HG03066 (cell line): ENCODE measurements around the gene TMBIM6.
A peak's percentile ranks its signal among the peaks of the same experiment; 100 is the strongest.
"Not testable (repeated sequence)": the region's sequence is repeated elsewhere in the genome, so short reads cannot be mapped to it uniquely, and the experiment has no call there.

Experiments used
- ATAC-seq: cut with Tn5 transposase; IDR thresholded peaks from one replicate; pipeline ENCODE4 v1.9.1; 2021; ENCODE audit warnings: low read depth; ENCODE audit not compliant: unreplicated experiment

Gene TMBIM6

DNA sequence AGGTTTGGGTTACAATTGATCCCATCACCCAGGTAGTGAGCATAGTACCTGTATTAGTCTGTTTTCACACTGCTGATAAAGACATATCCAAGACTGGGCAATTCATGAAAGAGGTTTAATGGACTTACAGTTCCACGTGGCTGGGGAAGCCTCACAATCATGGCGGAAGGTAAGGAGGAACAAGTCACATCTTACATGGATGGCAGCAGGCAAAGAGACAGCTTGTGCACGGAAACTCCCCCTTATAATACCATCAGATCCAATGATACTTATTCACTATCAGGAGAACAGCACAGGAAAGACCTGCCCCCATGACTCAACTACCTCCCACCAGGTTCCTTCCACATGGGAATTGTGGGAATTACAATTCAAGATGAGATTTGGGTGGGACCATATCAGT lies 20.0 kb upstream of the TMBIM6 start:
- ATAC-seq: not testable (repeated sequence)

GRCh38 chr12:49728446-49728845 lies 12.9 kb upstream of the TMBIM6 start:
- ATAC-seq: no peak

DNA sequence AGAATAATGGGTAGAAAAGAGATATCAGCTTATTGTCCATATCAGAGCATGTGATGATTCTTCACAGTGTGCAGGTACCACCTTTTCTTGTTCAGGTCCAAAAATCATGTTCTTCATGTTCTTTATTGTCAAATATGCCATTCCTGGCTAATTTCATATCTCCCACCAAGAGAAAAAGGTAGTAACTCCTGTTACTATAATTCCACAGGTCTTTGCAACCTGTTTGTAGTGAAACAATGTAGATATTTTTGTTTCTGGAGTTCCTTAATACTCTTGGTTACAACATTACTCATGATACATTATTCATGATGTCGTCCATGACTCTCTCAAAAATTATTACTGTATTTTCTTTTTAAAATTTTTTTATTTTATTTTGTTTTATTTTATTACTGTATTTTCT lies 11.3 kb upstream of the TMBIM6 start:
- ATAC-seq: no peak

- no peak for ATAC-seq
Observed at GRCh38 chr12:49730568-49731101, 10.7 kb upstream of the TMBIM6 start.

DNA sequence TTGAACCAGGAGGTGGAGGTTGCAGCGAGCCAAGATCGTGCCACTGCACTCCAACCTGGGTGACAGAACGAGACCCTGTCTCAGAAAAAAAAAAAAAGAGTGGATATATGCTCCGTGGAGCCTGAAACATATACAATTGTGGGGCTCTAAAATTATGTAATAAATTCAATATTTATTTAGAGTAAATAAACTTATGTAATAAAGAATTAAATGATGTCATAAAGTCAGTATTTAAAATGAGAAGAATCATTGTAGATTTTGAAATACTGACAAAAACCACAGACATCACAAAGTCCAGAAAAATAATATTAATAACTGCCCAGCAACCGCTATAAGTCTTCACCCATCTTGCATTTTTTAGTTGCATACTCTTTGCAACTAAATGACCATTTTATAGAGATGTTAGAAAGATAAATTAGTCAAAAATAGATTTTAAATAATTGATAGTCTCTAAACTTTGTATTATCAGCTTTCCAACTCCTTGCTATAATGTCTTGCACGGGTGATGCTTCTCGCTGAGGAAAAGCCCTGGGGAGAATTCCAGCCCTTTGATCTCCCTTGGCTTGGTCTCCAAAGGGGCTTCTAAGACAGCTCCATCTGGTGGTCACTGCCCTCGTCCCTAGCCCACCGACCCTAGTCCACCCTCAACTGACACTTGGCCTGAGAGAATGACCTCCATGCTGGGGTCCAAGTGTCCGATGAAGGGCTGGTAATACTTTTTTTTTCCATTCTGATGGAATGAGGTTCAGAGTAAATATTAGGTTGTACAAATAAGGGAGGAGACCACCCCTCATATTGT lies 7.9 kb upstream of the TMBIM6 start:
- no peak for ATAC-seq

GRCh38 chr12:49734900-49735299 lies 6.5 kb upstream of the TMBIM6 start:
- ATAC-seq: not testable (repeated sequence)

- ATAC-seq: not testable (repeated sequence)
Observed at GRCh38 chr12:49738721-49739120, 2.6 kb upstream of the TMBIM6 start.

GRCh38 chr12:49740277-49740676 lies 1.1 kb upstream of the TMBIM6 start:
- ATAC-seq: not testable (repeated sequence)

DNA sequence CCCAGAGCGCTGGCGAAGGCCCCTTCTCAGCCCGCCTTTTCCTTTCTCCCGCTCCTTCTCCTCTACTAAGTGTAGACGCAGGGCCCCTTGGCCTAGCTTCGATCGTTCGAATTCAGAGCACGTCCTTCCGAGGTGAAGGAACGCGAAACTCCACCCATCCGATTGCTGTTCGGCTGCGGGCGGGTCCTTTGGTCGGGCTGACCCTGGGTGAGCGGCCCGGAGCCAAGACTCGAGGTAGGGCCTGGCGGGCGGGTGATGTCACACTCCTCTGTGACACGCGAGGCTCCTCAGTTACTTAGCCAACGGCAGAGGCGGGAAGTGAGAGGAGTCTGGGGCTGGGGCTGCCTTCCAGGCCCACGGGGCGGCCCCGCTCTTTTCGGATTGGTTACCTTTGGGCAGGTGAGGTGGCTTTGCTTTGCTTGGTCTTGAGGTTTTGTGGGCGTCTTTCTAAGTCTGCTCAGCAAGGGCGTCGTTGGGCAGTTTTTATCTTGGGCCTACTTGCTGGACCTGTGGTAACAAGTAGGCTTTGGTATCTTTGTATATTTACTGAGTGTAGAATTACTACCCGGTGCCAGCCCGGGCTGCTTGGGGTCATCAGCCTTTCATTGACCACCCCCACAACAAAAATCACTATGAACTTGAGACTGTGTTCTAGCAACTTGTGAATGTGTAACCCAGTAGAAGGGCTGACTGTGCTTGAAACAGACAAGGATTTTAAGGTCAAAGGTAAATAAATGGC lies 694 bp downstream of the TMBIM6 start:
- ATAC-seq: peak; percentile 47

DNA sequence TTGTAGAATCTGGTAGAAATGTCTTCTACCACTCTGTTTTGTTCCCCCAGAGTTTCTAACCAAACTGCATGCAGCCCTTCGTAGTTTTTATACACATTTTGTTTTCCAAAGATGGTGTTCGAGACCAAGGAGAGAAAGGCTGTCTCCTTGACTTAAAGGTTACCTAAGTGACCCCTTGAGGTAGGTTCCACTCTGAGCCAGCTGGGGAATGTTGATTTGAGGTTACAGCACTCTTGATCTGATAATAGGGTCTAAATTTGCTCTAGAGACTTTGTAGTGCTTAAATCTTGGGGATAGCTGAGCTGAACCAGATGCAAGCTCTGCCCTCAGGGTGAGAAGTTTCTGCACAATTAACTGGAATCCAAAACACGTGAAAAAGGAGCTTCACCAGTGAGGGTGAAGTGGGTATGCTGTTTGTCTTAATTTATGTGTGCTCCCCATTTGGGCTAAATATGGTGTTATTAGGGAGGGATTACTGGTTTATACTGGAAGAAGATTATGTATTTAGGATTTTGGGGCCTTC lies 3.1 kb downstream of the TMBIM6 start:
- no peak for ATAC-seq

- ATAC-seq: no peak
Observed at GRCh38 chr12:49748306-49748705, 6.9 kb downstream of the TMBIM6 start.

GRCh38 chr12:49748800-49749199 lies 7.4 kb downstream of the TMBIM6 start:
- ATAC-seq: no peak

DNA sequence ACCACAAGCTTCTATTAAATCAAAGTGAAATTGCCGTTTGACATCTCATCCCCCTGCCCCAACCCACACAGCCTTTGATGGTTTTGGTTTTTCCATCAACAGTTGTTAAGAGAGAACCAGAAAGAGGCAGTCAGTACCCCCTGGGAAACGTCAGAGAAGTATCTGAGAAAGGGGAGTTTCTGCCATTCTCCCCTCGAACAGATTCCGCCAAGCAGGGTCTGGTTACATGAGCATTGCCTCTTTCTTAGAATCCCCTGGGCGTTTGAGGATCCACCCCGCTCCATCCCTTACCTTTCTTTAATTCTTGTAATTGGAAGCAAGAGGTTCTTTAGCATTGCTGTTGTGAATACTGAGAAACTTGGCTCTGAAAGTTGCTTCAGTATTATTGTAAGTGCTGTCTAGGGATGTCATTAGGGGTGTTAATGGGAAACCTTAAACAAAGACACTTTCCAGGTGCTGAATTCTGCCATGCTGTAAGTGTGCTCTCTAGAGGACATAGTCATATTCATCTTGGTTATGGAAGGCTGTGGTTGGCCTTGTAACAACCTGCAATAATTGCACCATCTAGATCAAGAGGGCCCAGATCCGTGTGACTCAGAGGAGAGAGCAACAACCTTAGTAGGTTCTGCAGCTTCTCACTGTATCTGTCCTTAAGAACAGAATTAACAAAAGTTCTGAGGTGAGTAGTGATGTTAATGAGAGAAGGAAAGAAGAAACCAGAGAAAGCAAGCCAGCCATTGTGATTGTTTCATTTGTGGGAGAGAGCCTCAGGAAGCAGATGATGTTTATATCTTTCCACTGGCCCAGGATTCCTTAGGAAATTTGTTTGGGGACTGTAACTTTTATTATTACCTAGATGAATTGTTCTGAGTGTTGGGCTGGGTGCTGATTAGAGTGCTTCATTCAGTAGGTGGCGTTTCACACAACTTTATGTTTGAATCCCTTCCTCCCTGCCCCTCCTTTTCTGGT lies 9.0 kb downstream of the TMBIM6 start:
- ATAC-seq: no peak

DNA sequence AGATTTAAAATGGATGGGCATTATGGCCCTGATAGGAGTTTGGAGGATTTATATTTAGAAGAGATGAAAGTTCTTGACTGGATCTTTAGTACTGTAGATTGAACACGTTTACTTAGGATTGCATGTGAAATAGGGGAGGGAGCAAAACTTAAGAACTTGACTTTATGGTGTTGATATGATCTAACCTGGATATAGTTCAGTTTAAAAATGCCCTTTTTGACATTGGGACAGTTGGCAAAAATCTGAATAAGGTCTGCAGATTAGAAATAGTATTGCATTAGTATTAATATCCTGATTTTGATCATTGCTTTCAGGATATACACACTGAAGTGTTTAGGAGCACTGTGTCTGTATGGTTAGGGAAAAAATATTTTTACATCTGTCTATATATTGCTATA lies 9.6 kb downstream of the TMBIM6 start:
- ATAC-seq: no peak

GRCh38 chr12:49761677-49762467 lies 20.5 kb downstream of the TMBIM6 start:
- ATAC-seq: no peak

GRCh38 chr12:49762468-49762847 lies 21.1 kb downstream of the TMBIM6 start:
- no peak for ATAC-seq

- ATAC-seq: no peak
Observed at GRCh38 chr12:49763006-49763591, 21.7 kb downstream of the TMBIM6 start.

DNA sequence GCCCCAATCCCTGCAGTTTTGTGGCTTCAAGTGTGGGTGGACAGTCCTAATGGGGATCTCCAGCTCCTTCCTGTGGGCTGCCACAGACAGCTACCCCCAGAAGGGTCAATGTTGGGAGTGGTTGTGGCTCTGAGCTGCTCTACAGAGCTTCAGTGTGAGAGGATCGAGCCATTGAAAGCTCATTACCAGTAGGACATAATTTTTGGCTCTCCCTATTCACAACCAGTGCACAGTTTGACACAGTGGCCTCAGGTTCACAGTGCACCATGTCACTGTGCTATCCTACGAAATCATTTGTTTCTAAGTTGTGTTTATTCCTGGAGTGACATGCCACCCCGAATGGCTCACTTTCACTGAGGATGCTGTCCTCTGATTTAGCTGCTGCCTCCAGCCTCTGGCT lies 22.8 kb downstream of the TMBIM6 start:
- no peak for ATAC-seq

- ATAC-seq: no peak
Observed at GRCh38 chr12:49766115-49766455, 24.7 kb downstream of the TMBIM6 start.
